GM19328 (cell line): ENCODE data around the gene SLC25A1.
"Not testable (repeated sequence)": the region's sequence is repeated elsewhere in the genome, so short reads cannot be mapped to it uniquely, and the experiment has no call there.

Experiments used
- ATAC-seq: cut with Tn5 transposase; IDR thresholded peaks from one replicate; pipeline ENCODE4 v1.9.1; 2021; ENCODE audit warnings: mild to moderate bottlenecking, moderate library complexity; ENCODE audit not compliant: unreplicated experiment

SLC25A1 gene

DNA sequence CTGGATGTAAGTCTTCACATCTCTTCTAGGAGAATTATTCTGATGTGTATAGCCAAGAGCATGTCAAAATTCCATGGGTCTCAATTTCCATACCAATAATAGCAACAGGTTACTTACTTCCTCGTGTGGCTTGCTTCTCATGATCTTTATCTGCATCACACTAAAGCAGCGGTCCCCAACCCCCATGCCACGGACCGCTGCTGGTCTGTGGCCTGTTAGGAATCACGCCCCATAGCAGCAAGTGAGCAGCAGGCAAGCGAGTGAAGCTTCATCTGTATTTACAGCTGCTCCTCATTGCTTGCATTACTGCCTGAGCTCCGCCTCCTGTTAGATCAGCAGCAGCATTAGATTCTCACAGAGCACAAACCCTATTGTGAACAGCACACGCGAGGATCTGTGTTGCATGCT is 28.9 kb upstream of the SLC25A1 start:
- ATAC-seq, result no peak

DNA sequence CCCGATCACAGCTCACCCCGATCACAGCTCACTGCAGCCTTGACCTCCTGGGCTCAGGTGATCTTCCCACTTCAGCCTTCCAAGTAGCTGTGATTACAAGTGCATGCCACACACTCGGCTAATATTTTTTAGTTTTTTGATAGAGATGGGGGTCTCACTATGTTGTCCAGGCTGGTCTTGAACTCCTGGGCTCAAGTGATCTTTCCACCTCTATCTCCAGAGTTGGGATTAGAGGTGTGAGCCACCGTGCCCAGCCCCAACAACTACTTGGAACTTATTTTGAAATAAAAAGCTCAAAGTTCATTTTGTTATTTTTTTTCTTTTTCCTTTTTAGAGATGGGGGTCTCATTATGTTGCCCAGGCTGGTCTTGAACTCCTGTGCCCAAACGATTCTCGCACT is 27.8 kb upstream of the SLC25A1 start:
- no peak for ATAC-seq

DNA sequence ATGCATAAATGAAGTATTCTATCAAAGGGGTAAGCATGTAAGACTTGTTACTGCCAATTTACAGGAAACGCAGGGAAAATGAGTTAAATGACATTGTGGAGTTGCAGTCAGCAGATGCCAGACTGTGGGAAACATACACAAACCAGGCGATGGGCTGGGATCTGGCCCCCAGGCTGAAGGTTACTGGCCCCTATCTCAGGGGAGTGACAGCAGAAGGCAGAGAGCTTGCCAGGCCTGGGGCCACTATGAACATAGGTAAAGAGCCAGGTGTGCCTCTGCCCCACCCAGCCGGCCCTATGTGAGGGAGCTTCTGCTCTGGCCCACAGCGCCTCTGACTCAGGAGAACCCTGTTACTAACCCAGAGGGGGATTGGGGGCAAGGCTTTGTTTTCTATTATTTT is 26.1 kb upstream of the SLC25A1 start:
- no peak for ATAC-seq

DNA sequence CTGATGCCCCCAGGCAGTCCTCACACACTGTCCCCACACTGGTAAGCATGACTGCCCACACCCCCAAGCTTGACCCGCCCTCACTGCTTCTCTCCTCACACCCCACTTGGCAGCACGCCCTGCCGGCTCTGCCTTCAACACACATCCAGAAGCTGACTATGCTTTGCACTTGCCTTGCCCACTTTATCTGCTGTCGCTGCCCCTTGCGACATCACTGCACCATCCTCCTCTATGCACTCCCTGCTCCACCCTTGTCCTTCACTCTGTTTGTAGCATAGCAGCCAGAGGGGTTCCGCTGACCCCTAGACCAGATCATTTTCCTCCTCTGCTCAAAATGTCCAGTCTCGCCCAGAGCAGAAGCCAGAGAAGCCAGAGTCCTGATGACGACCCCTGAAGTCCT is 25.3 kb upstream of the SLC25A1 start:
- ATAC-seq, result no peak

DNA sequence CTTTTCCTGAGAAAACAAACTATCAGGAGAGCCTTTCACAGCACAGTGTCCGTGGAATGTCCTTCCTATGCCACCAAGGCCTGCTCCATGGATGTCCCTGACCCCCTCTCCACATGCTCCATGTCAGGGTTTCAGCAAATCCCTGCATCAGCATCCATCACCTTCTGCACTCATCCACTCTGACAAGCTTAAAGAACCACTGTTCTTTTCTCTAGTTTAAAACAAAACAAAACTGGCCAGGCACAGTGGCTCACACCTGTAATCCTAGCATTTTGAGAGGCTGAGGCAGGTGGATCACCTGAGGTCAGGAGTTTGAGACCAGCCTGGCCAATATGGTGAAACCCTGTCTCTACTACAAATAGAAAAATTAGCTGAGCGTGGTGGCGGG is 24.3 kb upstream of the SLC25A1 start:
- ATAC-seq, result not testable (repeated sequence)

DNA sequence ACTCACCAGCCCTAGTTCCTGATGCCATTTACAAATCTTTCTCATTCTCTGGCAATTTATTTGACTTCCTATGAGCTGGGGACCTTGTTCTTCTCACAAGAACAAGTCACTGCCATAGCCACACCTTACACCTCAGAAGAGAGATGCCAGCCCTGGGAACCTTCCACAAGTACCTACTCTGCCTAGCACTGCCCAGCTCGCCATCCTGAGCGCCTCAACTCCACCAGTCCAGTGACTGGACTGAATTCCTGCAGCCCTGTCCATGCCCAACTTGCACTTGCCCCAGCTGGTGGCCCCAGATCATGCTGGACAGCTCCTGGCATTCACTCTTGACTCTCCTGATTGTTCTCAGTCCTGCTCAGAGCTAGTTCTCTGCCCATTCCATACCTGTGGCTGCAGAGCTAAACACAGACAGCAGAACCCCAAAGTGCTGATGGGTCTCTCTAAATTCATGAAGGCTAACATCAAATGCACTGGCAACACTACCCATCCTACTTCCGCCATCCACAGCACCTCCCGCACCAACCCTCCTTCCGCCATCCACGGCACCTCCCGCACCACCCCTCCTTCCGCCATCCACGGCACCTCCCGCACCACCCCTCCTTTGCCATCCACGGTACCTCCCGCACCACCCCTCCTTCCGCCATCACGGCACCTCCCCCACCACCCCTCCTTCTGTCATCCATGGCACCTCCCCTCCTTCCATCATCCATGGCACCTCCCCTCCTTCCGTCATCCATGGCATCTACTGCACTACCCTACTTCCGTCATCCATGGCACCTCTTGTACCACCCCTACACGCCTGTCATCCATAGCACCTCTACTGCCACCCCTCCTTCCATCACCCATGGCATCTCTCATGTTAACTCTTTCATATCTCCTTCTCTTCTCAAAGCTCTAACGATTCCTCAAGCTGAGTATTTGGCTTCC is 23.6 kb upstream of the SLC25A1 start:
- no peak for ATAC-seq

DNA sequence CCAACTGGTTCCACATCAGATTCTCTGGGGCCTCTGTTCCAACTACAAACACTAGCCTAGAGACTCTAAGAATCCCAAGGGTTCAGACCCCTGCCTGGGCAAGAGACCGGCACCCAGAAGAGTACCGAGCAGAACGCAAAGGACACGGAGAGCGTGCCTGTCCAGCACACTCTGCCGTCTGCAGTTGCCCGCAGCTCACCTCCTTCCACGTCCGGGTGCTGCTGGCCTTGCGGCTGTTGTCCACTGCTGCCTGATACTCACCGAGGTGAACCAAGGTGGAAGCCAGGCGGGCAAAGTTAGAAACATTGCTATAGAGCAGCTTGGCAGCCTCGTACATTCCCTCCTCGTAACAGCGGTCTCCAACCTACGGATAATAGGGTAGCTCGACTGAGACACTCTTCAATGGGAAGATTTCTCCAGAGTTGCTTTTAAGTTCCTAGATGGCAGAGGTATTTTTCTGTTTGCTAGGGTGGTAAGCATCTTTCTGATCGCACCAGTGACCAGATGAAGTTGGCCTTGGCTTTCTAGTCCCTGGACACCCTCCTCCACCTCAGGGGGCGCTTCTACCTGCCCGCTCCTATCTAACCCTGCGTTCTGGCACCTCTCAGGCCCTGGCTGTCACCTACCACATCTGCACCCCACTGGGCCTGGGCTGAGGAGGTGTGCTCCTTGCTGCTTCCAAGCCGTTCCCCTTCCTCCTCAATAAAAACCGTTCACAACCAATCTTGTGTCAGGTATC is 22.8 kb upstream of the SLC25A1 start:
- no peak for ATAC-seq

DNA sequence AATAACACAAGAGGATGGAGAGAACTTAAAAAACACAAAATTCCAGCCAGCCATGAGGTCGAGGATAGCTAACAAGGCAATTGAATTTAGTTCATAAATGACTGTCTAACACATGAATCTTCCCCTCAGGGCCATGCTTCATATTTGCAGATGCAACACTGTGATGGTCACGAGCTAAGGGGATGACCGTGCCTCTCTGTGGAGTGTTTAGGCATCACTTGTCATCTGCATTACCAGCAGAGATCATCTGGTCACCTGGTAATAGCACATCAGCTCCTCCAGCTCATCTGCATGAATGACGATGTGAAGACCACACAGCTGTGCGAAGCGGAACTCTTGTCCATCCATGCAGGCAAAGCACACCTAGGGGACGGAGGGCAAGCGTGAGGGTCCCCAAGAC is 20.9 kb upstream of the SLC25A1 start:
- no peak for ATAC-seq

DNA sequence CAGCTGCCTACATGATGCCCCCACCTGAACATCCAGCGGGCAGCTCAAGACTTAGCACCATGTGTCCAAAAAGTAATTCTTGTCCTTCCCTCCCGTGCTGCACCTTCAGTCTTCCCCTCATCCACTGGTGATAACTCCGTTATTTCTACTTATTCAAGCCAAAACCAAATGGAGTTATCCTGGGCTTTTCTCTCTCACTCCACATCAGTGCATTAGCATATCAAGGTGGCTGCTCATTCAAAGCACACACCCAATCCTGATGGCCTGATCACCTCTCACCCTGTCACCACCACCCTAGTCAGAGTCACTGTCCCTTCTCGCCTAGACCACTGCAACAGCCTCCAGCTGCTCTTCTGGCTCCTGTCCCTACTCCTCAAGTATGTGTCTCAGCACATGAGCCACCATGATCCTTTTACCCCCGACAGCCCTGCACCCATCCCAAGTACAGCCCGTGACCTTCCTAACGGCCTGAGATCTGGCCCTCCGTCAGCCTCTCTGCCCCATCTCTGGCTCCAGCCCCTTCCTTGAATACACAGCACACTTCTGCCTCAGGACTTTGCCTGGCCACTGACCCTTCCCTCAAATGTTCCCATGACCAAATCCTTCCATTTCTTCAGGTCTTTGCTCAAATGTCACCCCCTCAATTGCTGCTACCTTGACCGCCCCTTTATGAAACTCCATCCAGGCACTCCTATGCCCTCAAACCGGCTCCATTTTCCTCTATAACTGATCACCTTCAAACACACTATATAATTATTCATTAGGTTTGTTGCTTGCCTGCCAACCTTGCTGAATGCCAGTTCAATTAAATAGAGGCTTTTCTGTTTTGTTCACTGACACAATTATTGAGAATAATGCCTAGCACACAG is 19.7 kb upstream of the SLC25A1 start:
- no peak for ATAC-seq

DNA sequence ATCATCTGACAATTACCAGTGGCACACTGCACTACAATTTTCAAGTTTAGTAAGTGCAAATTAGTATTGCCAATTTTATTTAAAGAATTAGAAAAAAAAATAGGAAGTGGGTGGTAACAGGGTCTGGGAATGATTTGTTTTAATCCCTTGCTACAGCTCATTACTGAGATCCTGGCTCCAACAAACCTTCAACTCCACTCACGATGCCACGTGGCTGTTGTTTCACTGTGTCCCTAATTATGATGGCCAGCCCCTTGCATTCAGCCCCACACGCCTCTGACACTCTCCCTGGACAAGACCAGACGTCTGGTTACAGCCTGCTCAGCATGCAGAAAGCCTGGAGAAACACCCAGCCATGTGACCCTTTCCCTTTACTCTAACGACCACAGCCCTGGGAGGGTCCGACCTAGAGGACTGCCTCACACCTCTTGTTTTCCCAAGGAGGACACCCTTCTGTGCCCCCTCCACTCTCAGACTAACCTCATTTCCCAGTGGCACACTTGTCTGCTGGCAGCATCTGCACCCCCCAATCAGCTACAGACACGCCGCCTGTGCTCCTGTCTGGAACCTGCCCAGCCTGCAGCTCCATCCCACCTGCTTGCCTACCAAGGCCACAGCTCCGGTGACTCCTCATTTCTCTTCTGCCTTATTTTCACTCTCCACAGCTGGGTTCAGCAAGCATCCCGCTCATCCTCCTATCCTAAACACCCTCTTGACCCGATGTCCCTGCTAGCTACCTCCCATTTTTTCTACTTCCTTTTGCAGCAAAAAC is 18.5 kb upstream of the SLC25A1 start:
- ATAC-seq, result no peak

DNA sequence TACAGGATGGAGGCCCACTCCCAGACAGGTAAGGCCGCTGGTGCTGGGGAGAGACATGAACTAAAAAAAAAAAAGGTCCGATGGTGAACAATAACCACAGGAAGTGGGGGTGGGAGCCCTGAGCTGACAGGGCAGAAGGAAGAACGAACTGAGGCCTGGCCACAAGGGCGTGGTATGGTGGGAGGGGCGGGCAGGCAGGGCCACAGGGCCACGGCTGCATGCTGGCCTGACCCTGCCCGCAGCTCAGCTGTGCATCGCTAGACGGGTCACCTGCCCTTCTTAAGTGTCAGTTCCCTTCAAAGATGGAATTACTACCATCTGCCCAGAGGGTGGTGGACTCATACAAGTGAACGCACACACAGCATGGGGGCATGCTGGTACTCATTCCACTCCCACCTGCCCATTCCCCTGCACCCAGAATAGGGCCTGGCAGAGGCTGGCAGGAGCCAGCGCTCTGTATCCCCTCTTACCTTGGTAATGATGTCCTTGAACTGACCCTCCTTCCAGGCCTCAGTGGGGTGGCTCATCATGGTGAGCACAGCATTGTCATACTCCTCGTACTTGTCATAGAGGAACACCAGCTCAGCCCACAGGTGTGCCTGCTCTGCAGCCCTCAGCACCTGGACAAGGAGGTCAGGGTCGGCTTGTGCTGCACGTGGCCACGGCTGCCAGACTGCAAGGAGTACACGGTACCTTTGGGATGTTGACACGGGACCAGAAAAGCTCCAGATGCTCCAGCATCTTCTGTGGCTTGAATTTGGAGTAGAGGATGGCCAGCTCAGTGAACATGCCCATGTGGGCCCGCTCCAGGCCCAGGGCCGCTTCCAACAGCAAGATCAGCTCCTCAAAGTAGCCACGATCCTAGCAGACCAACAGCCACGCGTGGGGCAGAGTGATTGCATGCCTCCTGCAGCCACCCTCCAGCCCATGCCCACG is 17.5 kb upstream of the SLC25A1 start:
- no peak for ATAC-seq

DNA sequence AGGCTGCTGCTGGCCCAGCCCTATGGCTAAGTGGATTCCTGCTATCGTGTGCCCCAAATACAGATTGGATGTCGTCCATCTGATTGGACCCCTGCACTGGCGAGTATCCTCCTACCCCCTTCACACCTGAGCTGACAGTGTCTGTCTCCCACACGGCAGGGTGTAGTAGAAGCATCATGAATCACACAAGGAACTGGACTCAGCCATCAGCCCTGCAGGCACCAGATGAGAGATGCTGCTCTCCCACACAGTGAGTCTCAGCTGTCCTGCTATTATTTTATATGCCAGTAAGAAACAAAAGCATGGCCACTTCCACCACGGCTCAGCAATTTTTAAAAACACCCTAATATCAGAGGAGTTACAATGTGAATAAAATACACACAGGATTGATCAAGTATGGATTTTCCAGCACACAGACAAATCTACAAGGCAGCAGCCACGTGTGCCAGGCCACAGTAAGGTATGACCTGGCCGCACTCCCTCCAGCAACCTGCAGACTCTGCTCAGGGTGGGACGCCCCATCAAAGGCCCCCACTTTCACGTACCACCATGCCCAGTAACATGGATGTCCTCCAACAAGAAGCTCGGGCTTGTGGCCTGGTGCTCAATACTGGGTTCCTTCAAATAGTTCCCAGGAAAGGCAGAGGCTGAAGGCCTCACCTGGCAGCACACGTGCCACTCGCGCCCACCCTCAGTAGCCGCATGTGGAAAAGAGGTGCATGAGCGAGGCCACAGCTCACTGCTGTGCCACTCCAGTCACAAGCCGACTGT is 16.4 kb upstream of the SLC25A1 start:
- no peak for ATAC-seq

DNA sequence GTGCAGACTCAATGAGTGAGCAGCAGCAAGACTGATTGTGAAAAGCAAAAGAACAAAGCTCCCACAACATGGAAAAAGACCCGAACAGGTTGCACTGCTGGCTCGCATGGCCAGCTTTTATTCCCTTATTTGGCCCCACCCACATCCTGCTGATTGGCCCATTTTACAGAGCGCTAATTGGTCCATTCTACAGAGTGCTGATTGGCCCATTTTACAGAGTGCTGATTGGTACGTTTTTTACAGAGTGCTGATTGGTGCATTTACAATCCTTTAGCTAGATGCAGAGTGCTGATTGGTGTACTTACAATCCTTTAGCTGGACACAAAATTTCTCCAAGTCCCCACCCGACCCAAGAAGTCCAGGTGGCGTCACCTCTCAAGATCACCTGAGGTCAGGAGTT is 15.3 kb upstream of the SLC25A1 start:
- ATAC-seq, result no peak

DNA sequence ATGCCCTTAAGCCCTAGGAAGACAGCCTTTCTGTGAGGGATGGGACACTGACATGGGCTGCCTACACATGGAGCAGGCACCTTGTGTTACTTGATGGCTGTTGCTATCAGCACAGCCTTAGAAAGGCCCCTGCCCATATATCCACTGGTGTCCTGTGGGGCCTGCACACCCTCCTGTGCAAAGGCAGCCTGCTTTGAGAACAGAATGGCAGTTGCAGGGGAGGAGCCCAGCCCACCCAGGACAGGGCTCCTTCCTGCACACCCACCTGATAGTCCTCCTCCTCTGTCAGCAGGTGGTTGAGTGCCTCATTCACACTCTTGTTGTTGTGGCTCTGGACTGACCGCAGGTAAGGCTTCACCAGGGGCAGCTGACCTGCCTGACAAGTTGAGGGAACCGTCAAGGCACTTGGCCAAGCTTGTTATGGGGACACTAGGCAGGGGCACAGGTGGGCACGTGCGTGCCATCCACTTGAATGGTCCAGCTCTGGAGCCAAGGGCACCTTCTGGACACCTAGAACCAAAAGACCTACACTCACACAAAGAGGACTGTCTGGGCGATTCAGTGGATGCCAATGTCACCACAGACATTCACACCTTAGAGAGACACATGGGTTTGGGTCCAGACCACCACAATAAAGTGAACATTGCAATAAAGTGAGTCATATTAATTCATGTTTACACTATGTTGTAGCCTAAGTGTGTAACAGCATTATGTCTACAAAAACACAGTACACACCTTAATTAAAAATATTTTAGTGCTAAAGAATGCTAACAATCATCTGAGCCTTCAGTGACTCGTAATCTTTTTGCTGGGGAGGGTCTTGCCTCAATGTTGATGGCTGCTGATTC is 9.4 kb upstream of the SLC25A1 start:
- ATAC-seq, result no peak

DNA sequence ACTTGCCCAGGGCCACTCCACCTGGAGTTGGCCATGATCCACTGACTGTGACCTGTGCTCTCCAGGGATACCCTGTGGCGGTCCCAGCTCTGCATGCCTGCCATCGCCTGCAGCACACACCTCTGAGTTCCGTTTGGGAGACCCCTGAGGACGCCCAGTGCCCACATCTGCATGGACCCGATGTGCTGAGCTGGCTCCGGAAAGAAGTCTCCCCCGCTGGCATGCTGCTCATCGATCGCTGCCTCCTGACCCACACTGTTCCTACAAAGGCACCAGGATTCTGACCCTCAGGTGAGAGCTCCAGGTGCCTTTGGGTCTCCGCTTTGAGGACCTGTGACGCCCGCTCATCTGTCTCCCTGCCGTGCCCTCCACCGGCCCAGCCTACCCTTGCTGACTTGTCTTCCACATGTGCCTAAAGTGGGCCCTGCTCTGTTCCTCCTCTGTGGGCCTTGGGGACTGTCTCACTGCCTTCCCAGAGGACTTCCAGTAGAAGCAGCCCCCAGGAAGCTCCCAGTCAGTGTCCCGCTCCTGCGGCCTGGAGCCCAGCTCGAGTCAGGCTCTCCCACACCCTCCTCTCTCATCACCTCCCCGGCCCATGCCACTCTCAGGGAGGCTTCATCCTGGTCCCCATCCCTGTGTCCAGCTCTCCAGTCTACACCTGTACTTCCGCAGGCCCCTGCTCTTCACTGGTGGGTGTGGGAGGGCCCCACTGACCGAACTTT is 5.9 kb upstream of the SLC25A1 start:
- ATAC-seq, result no peak

DNA sequence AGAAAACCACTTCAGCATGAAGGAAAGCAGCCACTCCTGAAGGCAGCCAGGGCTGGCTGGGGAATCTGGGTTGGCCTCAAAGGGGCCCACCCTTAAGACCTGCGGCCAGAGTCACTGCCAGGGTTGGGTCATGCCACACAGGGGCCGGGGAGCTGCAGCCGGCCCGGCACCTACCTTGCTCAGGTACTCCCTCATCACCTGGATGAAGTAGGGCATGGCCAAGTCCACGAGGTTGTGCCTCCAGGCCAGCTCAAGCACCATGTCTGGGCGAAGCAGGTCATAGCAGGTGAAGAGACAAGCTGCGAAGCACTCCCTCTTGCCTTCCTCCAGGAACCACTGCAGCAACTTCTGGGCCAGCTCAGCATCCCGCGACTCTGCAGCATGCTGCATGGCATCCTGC is 4.7 kb upstream of the SLC25A1 start:
- ATAC-seq, result no peak

DNA sequence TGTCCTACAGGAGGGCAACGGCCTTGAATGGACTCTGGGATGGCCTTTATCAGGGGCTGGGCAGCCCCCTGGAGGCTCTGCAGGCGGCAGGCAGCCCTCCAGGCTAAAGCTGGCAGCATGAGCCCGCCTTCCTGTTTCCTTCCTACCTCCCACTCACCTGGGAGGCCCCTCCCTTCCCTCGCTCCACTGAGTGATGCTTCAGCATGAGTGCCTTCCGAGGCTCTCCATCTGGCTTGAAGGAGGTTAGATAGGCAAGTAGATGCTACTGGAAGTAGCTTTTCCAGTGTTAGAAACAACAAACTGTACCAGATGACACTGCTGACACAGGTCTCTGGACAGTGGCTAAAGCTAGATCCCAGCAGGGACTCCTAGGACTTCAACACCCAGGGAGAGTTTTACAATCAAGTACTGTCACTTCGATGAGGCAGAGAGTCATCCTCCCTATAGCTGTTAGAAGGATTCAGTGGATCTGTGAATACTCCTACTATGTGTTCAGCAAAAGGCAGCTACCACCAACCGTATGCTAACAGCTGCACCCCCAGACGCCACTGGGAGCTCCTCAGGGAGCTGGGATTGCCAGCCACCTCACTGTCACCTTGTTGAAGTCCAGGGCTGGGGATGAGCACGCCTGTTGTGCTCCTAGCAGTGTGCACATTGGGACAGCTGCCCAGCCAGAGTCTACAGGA is 4.1 kb upstream of the SLC25A1 start:
- ATAC-seq, result no peak
